Stimulated activated CD4-positive, alpha-beta T cell treated with anti-CD3 and anti-CD28 coated beads, Interleukin-1b, Interleukin-23, amount 100 ng/mL, for 4 hours (primary cell): Measurements from ENCODE around the gene SRCIN1.
A peak's percentile ranks its signal among the peaks of the same experiment; 100 is the strongest.

Source experiments
- DNase-seq, 2 donors: peaks; one replicate each; pipeline ENCODE4 v3.0.0-alpha.2; 2020; ENCODE audit warnings: low read depth in 2 of 2

SRCIN1 gene

DNA sequence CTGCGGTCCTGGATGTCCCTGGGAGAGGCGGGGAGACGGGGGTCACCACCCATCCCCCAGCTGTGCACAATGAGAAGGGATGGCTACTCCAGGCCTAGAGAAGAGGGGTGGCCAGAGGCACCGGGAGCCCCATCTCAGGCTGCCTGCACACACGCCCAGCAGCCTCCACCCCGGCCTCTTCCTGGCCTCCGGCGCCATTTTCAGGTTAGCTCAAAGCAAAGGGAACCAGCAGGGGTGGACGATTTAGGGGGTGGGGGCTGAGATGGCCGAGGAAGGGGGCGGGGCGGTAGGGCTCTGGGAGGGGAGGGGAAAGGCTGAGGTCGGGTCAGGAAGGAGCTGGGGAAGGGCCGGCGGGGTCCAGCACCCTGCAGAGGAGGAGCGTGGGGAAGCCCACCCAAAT is 42.8 kb downstream of the SRCIN1 start:
- DNase-seq: no peak

DNA sequence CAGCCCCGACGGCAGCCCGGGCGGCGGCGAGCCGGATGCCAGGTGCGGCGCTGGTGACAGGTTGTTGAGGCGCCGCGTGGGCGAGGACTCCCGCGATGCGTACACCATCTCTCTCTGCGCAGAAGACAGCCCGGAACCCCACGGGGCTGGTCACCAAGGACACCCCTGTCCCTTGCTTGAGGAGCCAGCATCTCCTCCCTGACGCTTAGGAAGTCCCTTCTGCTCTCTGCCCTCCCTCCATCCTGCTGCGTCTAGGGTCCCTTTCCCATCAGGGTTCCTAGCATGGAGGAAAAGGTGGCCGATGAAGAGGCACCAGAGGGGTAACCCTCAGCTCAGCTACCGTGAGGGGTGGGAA is 43.6 kb downstream of the SRCIN1 start:
- no peak for DNase-seq

DNA sequence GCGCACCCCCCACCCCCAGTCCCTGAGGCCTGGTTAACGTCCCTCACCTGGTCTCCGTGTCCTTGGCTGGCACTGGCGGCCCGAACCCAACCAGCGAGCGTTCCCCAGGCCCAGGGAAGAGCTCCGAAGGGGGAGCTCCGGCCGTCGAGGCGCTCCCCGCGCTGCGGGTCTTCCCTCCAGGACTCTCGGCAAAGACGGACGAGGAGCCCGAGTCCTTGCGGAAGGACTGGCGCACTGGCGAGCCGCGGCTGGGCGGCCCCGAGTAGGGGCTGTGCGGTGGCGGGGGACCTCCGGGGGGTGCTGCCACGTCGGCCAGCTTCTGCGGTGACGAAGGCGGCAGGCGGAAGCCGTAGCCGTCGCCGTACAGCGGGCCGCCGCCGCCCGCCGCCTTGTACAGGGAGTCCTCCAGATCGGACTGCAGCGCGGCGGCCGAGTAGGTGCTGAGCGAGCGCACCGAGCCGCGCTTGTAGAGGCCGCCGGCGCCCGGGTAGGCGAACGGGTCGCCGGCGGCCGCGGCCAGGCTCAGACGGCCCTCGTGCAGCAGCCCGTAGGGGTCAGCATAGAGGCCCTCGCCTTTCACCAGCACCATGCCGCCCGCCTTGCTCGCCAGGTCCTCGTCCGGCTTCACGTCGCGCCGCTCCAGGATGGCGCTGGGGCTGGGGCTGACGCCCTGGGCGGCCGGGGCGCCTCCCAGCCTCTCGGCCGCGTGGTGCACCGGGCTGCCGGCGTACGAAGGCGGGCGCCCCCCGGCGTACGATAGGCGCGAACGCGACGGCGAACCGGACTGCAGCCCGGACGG is 44.1 kb downstream of the SRCIN1 start:
- no peak for DNase-seq

DNA sequence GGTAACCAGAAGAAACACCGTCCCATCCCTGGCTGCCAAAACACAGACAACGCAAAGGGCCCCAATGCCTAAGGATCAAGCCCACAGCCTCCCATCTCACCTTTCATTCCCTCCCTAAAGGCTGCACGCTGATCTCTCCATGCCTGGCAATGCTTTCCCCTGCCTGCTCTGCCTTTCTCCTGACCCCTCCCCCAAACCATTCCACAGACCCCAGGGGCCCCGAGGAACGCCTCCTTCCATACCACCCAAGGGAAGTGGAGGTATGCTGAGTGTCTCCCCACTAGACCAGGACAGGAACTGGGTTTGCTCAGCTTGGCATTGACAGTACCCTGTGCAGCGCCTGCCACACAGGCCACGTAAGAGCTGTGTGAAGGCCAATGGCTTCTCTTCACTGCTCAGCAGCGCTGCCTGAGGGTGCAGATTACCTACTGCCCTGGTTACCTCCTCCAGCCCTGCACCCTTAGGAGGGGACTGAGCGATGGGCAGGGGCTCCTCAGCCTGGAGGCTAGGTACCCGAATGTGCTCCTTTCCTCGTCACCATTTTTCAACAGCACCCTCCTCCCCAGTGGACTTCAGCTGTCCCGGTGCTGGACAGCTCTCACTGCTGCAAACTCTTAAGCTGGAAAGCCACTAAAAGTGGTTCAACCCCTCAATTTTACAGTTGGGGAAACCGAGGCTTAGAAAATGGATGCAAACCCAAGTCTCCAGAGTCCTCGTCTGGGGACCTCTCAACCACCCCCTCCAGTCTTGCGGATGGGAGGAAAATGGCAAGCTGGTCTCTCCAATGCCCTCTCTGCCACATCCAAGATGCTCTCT is 45.0 kb downstream of the SRCIN1 start:
- no peak for DNase-seq

DNA sequence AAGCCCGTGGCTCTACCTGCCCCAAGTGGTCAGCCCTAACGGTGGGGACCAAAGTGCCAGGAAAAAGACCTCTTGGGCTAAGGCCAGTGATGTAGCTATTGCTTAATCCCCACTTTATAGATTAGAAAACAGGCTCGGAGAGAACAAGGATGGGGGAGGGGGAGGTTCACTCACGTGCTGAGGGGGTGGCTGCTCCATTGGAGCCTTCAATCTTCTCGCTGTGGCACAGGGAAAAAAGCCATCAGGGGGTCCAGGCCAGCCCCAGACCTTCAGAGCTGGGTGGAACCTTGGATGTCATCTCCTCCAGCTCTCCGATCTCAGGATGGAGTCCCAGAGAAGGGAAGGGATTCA is 45.9 kb downstream of the SRCIN1 start:
- DNase-seq: no peak

DNA sequence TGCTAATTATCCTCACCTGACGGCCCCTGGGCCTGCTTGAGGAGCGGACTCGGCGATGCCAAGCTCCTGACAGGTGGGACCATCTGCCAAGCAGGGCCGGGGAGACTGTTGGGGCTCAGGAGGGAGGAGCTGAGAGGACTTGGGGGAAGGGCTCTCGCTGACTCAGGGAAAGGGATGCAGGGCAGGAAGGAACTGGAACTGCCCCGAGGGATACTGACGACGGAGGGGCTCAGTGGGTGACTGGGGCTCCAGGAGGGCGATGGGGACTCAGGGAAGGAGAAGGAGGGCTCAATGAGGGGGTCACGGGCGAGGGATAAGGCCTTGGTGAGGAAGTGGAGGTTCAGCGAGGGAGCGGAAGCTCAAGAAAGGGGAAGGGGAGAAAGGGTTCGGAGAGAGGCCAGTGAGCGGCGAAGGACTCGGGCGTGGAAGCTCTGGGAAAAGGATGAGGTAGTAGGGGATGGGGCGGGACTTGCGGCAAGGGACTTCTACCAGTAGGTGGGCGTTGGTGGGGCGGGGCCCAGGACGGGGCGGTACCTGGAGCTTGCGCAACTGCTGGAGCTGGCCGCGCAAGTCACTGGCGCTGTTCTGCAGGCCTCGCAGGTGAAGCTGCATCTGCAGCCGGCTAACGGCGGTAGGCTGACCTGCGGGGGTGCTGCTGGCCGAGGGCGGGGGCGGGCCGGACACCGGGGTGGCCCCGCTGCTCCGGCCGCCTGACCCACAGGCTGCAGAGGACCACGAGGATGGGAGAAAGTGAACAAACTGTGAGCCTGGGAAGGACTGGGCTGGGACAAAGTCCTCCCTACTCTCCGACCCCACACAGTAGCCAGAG is 46.5 kb downstream of the SRCIN1 start:
- DNase-seq: peak; percentile 87 to 92

DNA sequence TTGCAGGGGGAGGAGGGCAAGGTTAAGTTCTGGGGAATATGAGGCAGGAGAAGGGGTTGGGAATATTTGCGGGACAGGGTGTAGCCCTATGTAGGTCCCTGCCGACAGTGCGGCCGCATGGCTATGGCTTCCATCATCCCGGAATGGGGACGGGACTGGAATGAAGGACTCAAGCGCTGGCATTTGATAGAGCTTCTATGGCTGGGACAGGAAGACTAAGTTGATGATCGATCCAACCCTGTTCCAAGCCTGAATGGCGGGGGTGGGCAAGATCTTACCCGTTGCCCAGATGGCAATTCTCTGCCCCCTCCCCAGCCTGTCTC is 47.1 kb downstream of the SRCIN1 start:
- DNase-seq: no peak

DNA sequence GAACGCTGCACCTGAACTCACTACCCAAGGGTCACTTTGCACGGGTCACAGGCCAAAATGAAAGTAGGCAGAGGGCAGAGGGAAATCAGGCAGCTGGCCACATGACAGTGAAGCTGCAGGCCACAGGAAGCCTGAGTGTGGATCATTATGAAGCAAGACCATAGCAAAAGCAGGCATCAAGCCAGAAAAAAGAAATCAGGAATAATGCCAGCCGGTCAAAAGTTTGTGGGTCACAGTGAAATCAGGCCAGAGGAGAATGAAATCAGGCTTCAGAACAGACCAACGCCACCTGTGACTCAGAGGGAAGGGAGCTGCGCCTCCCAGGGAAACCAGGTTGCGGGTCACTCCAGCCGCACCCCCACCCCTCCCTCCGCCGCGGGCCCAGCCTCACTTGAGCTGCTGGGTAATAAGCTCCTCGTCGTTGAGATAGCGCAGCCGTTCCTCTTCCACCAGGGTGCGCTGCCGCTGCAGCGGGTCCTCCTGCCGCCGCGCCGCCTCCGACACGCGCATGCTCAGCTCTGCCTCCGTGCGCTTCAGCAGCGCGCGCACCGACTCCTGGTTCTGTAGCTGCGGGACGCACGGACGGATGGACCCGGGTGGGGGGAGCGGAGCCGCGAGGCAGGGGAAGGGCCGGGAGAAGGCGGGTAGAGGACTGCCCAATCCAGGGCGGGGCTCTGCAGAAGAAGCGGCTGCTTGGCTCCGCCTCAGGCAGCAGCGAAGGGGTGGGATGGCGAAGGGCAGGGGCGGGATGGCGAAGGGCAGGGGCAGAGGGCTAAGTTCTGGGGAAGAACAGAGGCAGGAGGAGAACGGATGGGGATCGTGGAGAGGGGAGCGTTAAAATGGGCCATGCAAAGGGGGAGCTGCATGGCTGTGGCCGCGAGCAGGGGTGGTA is 47.7 kb downstream of the SRCIN1 start:
- DNase-seq: peak; percentile 87 to 89

DNA sequence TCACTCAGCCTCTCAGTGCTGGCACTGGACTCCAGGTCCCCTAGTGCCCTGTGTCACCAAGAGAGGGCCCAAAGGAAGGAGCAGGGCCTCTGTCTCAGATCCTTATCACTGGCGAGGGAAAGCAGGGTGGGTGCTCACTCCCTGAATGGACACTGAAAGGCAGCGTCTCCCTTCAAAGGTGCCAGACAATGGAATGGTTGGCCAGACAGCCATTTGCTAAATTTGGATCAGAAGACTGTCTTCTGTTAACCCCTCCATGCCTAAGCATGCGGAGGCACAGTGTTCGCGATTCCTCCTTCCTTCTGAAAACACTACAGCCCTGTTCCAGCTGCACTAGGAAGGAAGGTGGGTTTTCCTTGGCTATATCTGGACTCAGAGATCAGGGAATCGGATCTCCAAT is 48.4 kb downstream of the SRCIN1 start:
- no peak for DNase-seq

DNA sequence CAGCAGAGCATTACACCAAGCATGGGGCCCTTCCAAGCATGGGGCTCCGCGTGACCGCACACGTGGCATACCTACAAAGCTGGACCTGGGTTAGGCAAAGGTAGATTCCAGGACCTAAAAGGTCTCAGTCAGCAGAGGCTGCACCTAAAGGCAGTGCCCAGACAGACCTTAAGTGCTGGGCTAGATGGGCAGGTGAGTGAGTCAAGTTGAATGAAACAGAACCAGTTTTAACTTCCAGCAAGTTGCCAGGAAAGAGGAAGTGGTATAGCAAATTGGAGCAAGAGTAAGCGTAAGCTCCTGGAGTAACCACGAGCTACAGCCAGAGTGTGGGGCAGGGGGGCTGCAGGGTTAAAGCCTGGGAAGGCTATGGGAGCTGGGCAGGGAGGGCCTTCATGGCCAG is 49.5 kb downstream of the SRCIN1 start:
- no peak for DNase-seq

DNA sequence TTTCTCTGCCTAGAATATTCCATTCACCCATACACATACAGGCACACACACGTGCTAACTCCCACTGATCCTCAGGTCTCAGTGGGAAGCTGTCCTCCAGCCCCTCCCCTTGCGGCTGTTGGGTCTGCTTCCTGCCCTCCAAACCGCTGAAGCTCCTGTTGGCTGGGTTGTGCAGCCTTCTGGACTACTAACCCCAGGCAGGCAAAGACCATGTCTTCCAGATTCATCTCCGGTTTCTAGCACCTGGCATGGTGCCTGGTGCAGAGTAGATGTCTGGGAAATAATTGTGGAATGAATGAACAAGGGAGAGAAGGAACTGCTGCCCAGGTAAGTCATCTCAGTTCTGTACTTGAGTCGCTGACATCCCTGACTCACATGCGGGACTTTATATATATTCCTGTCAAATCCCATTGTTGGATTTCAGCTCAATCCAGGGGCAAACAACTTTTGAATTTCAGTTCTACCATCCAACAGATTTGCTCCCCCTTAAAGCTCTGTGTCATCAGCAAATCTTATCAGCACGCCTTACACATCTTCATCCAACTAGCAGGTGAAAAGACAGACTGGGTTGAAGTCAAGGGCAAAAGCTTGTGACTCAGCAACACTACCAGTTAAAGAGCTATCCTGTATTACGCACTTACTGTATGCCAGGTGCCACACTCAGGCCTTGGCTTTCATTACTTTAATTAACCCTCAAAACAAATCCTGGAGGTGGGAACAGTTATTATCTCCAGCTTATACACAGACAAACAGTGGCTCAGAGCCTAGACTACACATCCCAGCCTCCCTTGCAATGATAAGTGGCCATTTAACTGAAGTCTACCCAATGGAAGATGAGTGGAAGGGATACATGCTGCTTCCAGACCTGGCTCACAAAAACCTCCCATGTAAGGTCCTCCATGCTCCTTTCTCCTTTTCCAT is 51.1 kb downstream of the SRCIN1 start:
- DNase-seq: no peak

DNA sequence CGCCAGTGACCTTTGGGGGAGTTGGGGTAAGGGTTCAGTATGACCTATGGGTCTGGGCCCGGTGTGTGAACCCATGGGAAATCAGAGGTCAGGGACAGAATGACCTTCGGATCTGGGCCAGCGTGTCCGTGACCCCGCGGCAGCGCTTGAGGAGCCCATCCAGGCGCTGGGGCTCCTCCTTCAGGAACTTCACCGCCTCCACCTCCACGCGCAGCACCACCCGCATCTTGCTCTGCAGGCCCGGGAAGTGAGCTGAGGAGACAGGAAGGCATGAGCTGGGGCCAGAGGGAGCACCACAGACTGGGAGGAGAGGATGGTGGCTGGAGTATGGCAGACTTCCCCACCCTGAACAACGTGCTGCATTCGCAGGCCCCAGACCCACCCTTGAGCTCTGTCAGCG is 53.4 kb downstream of the SRCIN1 start:
- no peak for DNase-seq

DNA sequence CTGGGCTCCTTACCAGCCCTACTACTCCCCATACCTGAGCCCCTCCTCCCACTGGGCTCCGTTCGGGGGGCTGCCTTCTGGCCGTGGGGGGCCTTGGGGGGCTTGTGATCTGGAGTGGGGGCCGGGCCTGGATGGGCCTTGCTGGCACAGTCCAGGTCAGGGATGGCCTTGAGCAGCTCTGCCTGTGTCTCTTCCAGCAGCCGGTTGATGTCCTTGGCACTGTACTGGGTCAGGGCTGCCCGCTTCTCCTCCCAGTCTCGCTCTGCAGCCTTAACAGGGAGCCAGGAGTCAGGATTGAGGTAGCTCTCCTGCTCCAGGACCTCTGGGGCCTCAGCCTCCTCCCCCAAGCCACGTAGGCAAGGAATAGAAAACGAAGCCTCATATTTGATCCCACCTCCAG is 54.6 kb downstream of the SRCIN1 start:
- DNase-seq: no peak

DNA sequence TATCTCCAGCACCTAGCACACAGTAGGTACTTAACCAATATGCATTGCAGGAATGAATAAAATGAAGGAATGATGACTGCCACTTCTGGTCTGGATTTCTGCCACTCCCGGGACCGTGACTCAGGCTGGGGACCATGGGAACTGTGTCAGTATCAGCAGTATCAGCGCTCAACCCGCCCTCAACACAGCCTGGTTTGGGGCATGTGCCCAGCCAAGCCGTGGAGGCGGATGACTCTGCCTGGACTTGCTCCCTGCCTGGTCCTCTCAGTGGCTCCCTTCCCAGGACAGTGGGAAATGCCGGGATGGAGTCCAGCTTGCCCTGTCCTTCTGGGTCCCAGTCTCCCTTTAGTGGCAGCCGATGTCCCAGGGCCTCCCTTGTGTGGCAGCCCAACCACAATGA is 55.1 kb downstream of the SRCIN1 start:
- DNase-seq: no peak

DNA sequence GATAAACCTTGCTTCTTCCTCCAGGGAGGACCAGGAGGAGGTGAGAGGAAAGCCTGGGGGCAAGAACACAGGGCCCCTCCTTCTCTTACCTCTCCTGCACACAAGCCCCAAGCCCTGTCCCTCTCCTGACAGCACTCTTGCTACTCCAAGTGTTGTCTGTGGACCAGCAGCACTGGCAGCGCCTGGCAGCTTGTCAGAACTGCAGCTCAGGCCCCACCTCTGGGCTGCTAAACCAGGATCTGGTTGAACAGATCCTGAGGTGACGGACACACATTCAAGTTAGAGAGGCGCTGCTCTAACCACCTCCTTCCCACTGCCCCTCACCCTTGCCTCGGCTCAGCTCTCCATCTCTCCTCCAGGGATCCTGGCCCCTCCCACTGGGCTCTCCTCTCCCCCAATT is 56.5 kb downstream of the SRCIN1 start:
- DNase-seq: no peak

DNA sequence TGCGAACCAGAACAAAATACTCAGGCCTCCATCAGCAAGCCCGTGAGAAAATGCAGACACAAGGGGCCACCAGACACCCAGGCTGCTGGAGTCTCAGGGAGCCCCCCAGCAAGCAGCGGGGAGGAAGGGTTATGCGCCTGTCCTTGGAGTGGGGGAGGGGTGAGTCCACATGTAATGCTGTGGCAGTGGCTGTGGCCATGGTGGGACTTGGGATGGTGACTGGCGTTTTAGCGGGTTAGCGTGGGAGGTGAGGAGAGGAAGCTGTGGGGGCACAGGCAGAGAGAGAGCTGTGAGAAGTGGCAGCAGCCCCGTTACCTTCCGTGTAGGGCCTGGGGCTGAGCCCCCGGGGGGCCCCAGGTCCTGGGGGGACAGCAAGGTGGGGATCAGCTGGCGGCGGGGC is 58.3 kb downstream of the SRCIN1 start:
- no peak for DNase-seq

DNA sequence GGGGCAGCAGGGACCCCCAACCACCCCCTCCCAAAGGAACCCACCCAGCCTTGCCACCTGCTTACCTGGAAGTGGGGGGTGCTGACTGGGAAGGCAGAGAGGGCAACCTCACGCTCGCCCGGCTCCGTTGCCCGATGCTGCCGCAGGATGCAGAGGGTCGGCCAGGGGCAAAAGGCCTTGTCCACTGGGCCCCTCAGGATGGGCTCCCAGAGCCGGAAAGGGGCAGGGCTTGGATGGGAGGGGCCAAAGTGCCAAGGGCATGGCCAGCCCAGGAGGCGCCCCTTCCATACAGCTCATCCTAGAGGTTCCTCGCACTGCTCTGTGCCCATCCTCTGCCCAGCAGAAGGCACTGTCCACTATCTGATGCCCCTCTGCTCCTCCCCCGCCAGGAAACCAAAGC is 59.4 kb downstream of the SRCIN1 start:
- DNase-seq: no peak

DNA sequence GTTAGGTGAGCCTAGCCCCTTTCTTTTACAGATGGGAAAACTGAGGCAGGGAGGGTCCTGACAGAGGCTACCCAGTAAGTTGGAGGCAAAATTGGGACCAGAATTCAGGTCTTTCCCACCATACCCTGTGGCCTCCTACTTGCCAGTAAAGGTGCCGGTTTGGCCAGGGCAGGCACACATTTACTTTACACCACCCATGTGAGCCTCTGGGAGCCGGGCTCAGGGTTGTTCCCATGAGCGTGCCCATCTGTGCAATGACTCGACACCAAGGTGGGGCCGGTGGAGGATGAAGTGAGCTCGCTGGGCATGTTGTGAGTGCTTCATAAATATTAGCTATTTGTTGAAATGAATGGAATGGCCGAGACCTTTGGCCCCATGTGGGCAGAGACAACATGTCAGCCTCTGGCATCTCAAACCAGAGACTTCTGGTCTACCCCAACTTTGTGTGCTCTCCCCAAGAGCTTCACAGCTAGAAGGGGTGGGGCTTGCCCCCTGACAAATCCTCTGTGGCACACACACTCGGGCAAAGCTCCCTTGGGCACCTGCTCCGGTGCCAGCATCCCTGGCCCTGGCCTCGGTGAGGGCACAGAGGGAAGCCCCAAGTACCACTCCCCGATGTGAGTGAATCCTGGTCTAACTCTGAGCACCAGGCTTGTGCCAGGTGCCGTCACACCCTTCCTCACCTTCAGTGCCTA is 60.1 kb downstream of the SRCIN1 start:
- DNase-seq: no peak

DNA sequence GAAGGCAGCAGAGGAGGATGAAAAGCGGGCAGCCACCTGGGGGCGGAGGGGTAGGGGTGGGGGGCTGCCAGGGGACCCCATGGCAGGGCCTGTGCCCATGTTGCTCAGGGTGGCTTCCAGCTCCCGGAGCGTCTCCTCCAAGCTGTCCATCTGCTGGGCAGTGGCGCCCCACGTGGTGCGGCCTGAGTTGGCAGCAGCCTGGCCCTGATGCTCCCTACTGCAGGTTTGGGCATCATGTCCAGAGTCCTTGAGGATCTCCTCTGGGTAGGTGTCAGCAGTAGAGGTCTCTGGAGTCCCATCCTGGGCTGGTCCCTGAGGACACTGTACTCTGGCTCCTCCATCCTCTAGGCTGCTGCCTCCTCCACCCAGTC is 60.9 kb downstream of the SRCIN1 start:
- no peak for DNase-seq

DNA sequence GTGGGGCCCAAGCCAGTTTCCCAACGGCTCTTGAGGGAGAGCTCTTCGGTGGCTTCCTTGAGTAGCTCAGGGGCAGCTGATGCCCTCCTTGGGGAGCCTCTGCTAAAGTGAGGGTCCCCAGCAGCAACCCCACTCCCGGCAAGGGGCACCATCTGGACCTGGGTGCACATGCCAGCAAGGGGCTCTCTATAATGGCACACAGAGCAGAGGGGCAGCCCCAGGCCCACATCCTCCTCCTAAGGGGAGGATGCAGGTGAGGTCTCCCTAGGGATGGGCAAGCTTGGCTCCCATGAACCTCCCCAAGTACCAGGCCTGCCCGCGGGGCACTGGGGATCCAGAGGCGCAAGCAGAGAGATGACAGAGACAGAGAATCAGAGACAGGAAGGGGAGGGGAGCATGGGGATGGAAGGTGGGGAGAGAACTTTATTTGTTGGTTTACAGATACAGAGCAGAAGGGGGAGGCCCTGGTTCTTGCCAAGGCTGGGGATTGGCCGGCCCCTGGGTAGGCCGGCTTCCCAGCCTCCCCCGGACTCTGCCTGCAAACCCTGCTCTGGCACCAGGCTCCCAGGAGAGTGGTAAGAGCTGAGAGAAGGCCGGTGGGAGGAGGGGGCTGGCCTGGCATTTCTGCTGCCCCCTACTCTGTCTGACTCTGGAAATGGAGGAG is 61.4 kb downstream of the SRCIN1 start:
- no peak for DNase-seq
